ENCODE data around the gene HOXB3. TPM values are rescaled to one million over a fixed set of nuclear protein-coding genes. Genes with fewer than 3 reads are reported as not detected.

The HOXB3 gene
- total RNA-seq, 4 donors from 2014 or later, result 10.8 to 34.9 (median 28.7) TPM

DNA sequence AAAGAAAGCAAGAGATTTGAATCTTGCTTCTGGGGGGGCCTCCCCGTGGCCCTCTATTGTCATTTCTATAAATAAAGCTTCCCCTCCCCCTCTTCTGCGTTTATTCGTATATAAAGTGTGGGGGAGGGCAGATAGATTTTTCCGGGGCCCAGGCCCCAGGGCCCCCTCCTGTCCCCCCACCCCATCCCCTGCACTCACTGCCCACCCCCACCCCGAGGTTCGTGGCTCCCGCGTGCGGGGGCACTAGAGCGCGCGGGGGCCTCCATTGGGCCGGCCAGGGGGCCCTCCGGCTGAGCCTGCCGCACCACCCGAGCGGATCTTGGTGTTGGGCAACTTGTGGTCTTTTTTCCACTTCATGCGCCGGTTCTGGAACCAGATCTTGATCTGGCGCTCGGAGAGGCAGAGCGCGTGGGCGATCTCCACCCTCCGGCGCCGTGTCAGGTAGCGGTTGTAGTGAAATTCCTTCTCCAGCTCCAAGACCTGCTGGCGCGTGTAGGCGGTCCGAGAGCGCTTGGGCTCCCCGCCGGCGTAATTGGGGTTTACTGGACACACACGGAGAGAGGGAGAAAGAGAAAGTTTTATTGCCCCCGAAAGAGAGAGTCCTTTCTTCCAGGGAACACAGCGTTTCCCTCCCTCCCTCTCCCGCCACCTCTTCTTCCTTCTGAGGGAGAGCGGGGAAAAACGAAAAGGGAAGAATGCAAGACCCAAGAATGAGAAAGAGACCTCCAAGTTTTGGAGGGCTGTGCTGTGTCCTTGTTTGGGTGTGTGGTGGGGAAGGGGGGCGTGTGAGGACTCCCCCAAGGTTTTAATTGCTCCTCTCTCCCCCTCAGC, 13.3 kb downstream of the HOXB3 start:
- no peak for DNase-seq (ENCODE audit: extremely low spot score)
- Histone ChIP-seq H3K4me3 (peak overlapping the region; percentile 66 to 90 (median 77)), H3K9me3 (no peaks in the 10 kb centered on the region), H3K27me3 (no peaks in the 10 kb centered on the region), H3K4me1 (peaks cover 33 to 90% (median 86%) of the 10 kb centered on the region in 4 donors), H3K36me3 (no peaks in the 10 kb centered on the region), H3K27ac (replicated peaks in 1 of 4) (peak overlapping the region; percentile 91 to 97 (median 96))
- TF ChIP-seq POLR2AphosphoS5 (IDR thresholded peaks at IDR 0.05) (peak; percentile 40 to 80), POLR2A (IDR thresholded peaks at IDR 0.05; ENCODE audit: low read depth) (no peak)
- intact Hi-C loops (cut with DNase I), result loop anchor here (2.0 kb wide), 1 partner anchor 34 kb away; no protein-coding TSS in a partner anchor
- 4% methylated on average over 11 of the region's 43 CpGs for WGBS

DNA sequence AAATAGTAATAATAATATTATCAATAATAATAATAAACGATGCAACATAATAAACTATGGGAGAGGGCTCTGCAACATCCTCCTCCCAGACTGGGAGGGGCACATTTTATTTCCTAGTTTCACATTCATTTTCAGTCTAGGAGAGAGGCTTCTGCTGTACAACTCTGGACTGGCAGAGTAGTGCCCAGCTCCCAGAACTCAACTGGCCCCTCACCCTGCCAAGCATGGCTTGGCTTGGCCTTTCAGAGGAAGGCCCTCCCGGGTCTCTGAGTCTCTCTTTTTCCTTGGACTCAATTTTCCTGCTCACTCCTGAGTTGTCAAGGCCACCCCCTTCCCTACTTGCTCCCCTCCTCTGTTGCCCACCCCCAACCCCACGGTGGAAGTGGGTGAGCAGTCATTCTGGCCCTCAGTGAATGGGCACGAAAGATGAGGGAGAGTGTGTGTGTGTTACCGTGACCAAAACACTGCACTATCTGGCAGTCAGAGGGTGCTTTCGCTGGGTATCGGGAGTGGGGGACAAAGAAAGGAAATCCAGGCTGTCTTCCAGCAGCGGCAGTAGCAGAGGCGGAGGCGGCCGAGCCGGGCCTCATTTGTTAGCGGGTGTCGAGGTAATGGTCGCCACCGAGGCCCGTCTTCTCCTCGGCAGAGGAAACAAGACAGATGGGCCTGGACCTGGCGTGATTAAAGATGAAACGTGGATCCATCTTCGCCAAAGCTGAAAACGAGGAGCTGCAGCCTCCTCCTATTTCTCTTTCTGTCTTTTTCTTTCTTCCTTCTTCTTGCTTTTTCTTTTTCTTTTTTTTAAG, 14.2 kb downstream of the HOXB3 start:
- Histone ChIP-seq H3K9me3 (no peaks in the 10 kb centered on the region), H3K36me3 (no peaks in the 10 kb centered on the region), H3K4me3 (peak overlapping the region; percentile 66 to 90 (median 77)), H3K27ac (replicated peaks in 1 of 4) (peak overlapping the region; percentile 91 to 97 (median 96)), H3K4me1 (peaks cover 29 to 93% (median 90%) of the 10 kb centered on the region in 4 donors), H3K27me3 (no peaks in the 10 kb centered on the region)
- intact Hi-C loops (cut with DNase I), result loop anchor here (2.0 kb wide), 1 partner anchor 33 kb away; no protein-coding TSS in a partner anchor
- WGBS, result 17% methylated on average over 22 of the region's 22 CpGs
- TF ChIP-seq POLR2A (IDR thresholded peaks at IDR 0.05; ENCODE audit: low read depth), result no peak
- peak; percentile 14 to 57 for TF ChIP-seq POLR2AphosphoS5 (IDR thresholded peaks at IDR 0.05)
- no peak for TF ChIP-seq EP300 (IDR thresholded peaks at IDR 0.05)
- no peak for TF ChIP-seq CTCF (IDR thresholded peaks at IDR 0.05)
- DNase-seq (ENCODE audit: extremely low spot score), result no peak

GRCh38 chr17:48575066-48575582, 14.9 kb downstream of the HOXB3 start:
- H3K27ac ChIP-seq (replicated peaks in 1 of 4), result peak overlapping the region; percentile 91 to 97 (median 96)
- H3K4me1 ChIP-seq, result peaks cover 29 to 93% (median 89%) of the 10 kb centered on the region in 4 donors
- no peaks in the 10 kb centered on the region for H3K27me3 ChIP-seq
- intact Hi-C loops (cut with DNase I), result no loop called here
- no peak for TF ChIP-seq POLR2AphosphoS5 (IDR thresholded peaks at IDR 0.05)
- TF ChIP-seq EP300 (IDR thresholded peaks at IDR 0.05), result no peak
- no peak for TF ChIP-seq POLR2A (IDR thresholded peaks at IDR 0.05; ENCODE audit: low read depth)
- no peak for TF ChIP-seq CTCF (IDR thresholded peaks at IDR 0.05)
- H3K36me3 ChIP-seq, result no peaks in the 10 kb centered on the region
- WGBS, result 32% methylated on average over 7 of the region's 7 CpGs
- H3K4me3 ChIP-seq, result peak overlapping the region; percentile 66 to 90 (median 77)
- H3K9me3 ChIP-seq, result no peaks in the 10 kb centered on the region
- DNase-seq (ENCODE audit: extremely low spot score), result no peak

DNA sequence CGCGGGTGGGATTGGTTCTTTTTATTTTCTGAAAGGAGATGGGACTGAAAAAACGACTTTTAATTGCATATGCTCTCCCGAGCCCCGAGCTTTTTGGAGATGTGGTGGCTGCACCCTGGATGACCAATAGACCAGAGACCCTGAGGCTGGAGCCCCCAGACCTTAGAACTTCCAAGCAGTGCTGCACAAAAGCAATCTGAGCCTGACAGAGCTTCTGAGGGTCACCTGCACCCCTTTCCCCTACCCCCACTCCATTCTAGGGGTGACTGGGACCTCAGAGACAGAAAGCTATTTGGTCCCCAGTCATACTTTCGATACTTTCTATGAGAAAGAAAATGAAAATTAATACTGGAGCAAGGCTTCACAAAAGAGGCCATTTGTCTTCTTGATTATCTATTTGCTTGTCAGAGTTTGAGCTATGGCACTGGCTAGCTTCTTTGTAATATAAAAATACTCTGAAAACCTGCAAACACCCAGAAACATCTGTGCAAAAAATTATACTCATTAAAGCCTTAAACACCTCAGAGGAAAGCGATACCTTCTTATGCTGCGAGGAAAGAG, 15.5 kb downstream of the HOXB3 start:
- 40% methylated on average over 8 of the region's 8 CpGs for WGBS
- H3K36me3 ChIP-seq, result no peaks in the 10 kb centered on the region
- DNase-seq (ENCODE audit: extremely low spot score), result no peak
- H3K9me3 ChIP-seq, result no peaks in the 10 kb centered on the region
- H3K4me1 ChIP-seq, result peaks cover 30 to 93% (median 89%) of the 10 kb centered on the region in 4 donors
- intact Hi-C loops (cut with DNase I), result no loop called here
- no peaks in the 10 kb centered on the region for H3K27me3 ChIP-seq
- TF ChIP-seq POLR2AphosphoS5 (IDR thresholded peaks at IDR 0.05) (no peak), POLR2A (IDR thresholded peaks at IDR 0.05; ENCODE audit: low read depth) (no peak), CTCF (IDR thresholded peaks at IDR 0.05) (no peak)
- peak overlapping the region; percentile 91 to 97 (median 96) for H3K27ac ChIP-seq (replicated peaks in 1 of 4)
- H3K4me3 ChIP-seq, result peak overlapping the region; percentile 66 to 90 (median 77)
